Astrocyte (in vitro differentiated cells and primary cell): ENCODE data around the gene TIMM44. TPM values are rescaled to one million over a fixed set of nuclear protein-coding genes. Genes with fewer than 3 reads are reported as not detected.

Experiments used
- DNase-seq: peaks from one replicate; pipeline ENCODE4 v3.0.0-alpha.2; 2010; ENCODE audit warnings: low read depth
- FAIRE-seq: peaks from 2 replicates; lab custom pipeline; 2011; peaks lifted over from hg19 to GRCh38; lab: Jason Lieb, UNC
- H2AFZ ChIP-seq: 2 replicates; pipeline ENCODE4 v1.6.0; 2012; ENCODE audit warnings: low read depth, low read length, inconsistent platforms
- H3K27ac ChIP-seq: 2 replicates; pipeline ENCODE4 v1.5.1; 2011; ENCODE audit warnings: low read depth, low read length, inconsistent platforms
- H3K27me3 ChIP-seq: 2 replicates; pipeline ENCODE4 v1.6.0; 2011; ENCODE audit warnings: low read length, inconsistent platforms; ENCODE audit not compliant: insufficient read depth
- H3K36me3 ChIP-seq: 2 replicates; pipeline ENCODE4 v1.5.1; 2011; ENCODE audit warnings: low read length, inconsistent platforms; ENCODE audit not compliant: insufficient read depth
- H3K4me1 ChIP-seq: 2 replicates; pipeline ENCODE4 v1.5.1; 2011; ENCODE audit warnings: low read length, inconsistent platforms; ENCODE audit not compliant: insufficient read depth
- H3K4me2 ChIP-seq: 2 replicates; pipeline ENCODE4 v1.6.0; 2012; ENCODE audit warnings: low read length, inconsistent platforms
- H3K4me3 ChIP-seq: 2 replicates; pipeline ENCODE4 v1.5.1; 2011; ENCODE audit warnings: low read depth, mild to moderate bottlenecking, low read length, inconsistent platforms; ENCODE audit not compliant: insufficient read depth
- H3K79me2 ChIP-seq: 2 replicates; pipeline ENCODE4 v1.6.0; 2012; ENCODE audit warnings: mild to moderate bottlenecking, low read length, inconsistent platforms; ENCODE audit not compliant: insufficient read depth
- H3K9ac ChIP-seq: 2 replicates; pipeline ENCODE4 v1.6.0; 2012; ENCODE audit warnings: mild to moderate bottlenecking, low read length, inconsistent platforms
- H3K9me3 ChIP-seq: 2 replicates; pipeline ENCODE4 v1.5.1; 2012; ENCODE audit warnings: low read depth, mild to moderate bottlenecking, low read length, inconsistent platforms; ENCODE audit not compliant: insufficient read depth
- H4K20me1 ChIP-seq: 2 replicates; pipeline ENCODE4 v1.6.0; 2012; ENCODE audit warnings: low read length, inconsistent platforms; ENCODE audit not compliant: insufficient read depth
- H3K27ac Mint-ChIP-seq: one replicate; pipeline ENCODE4 v1.8.0; 2021; ENCODE audit warnings: mild to moderate bottlenecking, mixed read lengths; ENCODE audit not compliant: unreplicated experiment
- H3K27me3 Mint-ChIP-seq: one replicate; pipeline ENCODE4 v1.8.0; 2021; ENCODE audit warnings: low read depth, mixed read lengths; ENCODE audit not compliant: unreplicated experiment
- H3K36me3 Mint-ChIP-seq: one replicate; pipeline ENCODE4 v1.8.0; 2021; ENCODE audit warnings: low read depth, mixed read lengths; ENCODE audit not compliant: unreplicated experiment
- H3K4me1 Mint-ChIP-seq: one replicate; pipeline ENCODE4 v1.8.0; 2021; ENCODE audit warnings: low read depth, mixed read lengths; ENCODE audit not compliant: unreplicated experiment
- H3K4me3 Mint-ChIP-seq: one replicate; pipeline ENCODE4 v1.8.0; 2021; ENCODE audit warnings: mild to moderate bottlenecking, moderate library complexity, mixed read lengths; ENCODE audit not compliant: unreplicated experiment
- H3K9me3 Mint-ChIP-seq: one replicate; pipeline ENCODE4 v1.8.0; 2021; ENCODE audit warnings: mild to moderate bottlenecking, mixed read lengths; ENCODE audit not compliant: unreplicated experiment
- CTCF ChIP-seq: IDR thresholded peaks from 2 replicates; pipeline ENCODE4 v1.5.1; 2011; ENCODE audit warnings: low read depth, mild to moderate bottlenecking, inconsistent platforms, low read length, moderate library complexity; ENCODE audit not compliant: insufficient read depth
- EZH2 ChIP-seq: IDR thresholded peaks from 2 replicates; pipeline ENCODE4 v1.6.1; 2012; ENCODE audit warnings: mild to moderate bottlenecking, low read length, inconsistent platforms; ENCODE audit not compliant: insufficient read depth
- total RNA-seq: library from RNA; stranded (reverse); gene quantifications from 2 replicates; pipeline ENCODE4 v1.2.1, GENCODE V29; 2021

TIMM44 gene
- total RNA-seq, 1 donor from 2014 or later = 71.1 TPM

GRCh38 chr19:7978179-7978825, 34.8 kb upstream of the TIMM44 start:
- Mint-ChIP-seq H3K4me3 (no peak overlapping the region), H3K4me1 (no peaks in the 10 kb centered on the region), H3K27ac (no peak overlapping the region), H3K27me3 (no peaks in the 10 kb centered on the region), H3K36me3 (peaks cover 7% of the 10 kb centered on the region), H3K9me3 (no peaks in the 10 kb centered on the region)
- Histone ChIP-seq H3K36me3 (peaks cover 3% of the 10 kb centered on the region), H3K4me3 (no peak overlapping the region), H3K27ac (no peak overlapping the region), H3K4me1 (no peaks in the 10 kb centered on the region), H3K9me3 (no peaks in the 10 kb centered on the region), H4K20me1 (peaks cover 80% of the 10 kb centered on the region), H3K4me2 (no peak overlapping the region), H3K27me3 (no peaks in the 10 kb centered on the region), H2AFZ (no peak overlapping the region), H3K9ac (no peak overlapping the region), H3K79me2 (peaks cover 41% of the 10 kb centered on the region)
- DNase-seq = no peak
- FAIRE-seq = no peak
- TF ChIP-seq EZH2 (no peak), CTCF (no peak)

- no peak for DNase-seq
- H3K4me3 ChIP-seq = no peak overlapping the region
- no peaks in the 10 kb centered on the region for H3K27me3 Mint-ChIP-seq
- peaks cover 3% of the 10 kb centered on the region for H3K36me3 ChIP-seq
- no peak for FAIRE-seq
- H2AFZ ChIP-seq = no peak overlapping the region
- no peak overlapping the region for H3K4me3 Mint-ChIP-seq
- TF ChIP-seq EZH2 (no peak), CTCF (no peak)
- H3K27me3 ChIP-seq = no peaks in the 10 kb centered on the region
- no peaks in the 10 kb centered on the region for H3K4me1 Mint-ChIP-seq
- H3K79me2 ChIP-seq = peaks cover 35% of the 10 kb centered on the region
- no peak overlapping the region for H3K27ac ChIP-seq
- H3K4me2 ChIP-seq = no peak overlapping the region
- no peaks in the 10 kb centered on the region for H3K4me1 ChIP-seq
- no peak overlapping the region for H3K9ac ChIP-seq
- H3K9me3 ChIP-seq = no peaks in the 10 kb centered on the region
- no peaks in the 10 kb centered on the region for H3K9me3 Mint-ChIP-seq
- H3K27ac Mint-ChIP-seq = no peak overlapping the region
- H3K36me3 Mint-ChIP-seq = peaks cover 8% of the 10 kb centered on the region
- peaks cover 74% of the 10 kb centered on the region for H4K20me1 ChIP-seq
Measured at GRCh38 chr19:7977723-7978040, 34.2 kb upstream of the TIMM44 start.

GRCh38 chr19:7977021-7977722, 33.7 kb upstream of the TIMM44 start:
- Histone ChIP-seq H3K4me1 (no peaks in the 10 kb centered on the region), H3K4me2 (no peak overlapping the region), H3K9ac (no peak overlapping the region), H2AFZ (no peak overlapping the region), H3K4me3 (no peak overlapping the region), H3K27me3 (no peaks in the 10 kb centered on the region), H3K79me2 (peaks cover 30% of the 10 kb centered on the region), H4K20me1 (peaks cover 68% of the 10 kb centered on the region), H3K36me3 (peaks cover 3% of the 10 kb centered on the region), H3K27ac (no peak overlapping the region), H3K9me3 (no peaks in the 10 kb centered on the region)
- no peak overlapping the region for H3K4me3 Mint-ChIP-seq
- H3K27me3 Mint-ChIP-seq = no peaks in the 10 kb centered on the region
- H3K27ac Mint-ChIP-seq = no peak overlapping the region
- DNase-seq (no peak), FAIRE-seq (no peak)
- no peaks in the 10 kb centered on the region for H3K9me3 Mint-ChIP-seq
- TF ChIP-seq EZH2 (no peak), CTCF (no peak)
- H3K4me1 Mint-ChIP-seq = no peaks in the 10 kb centered on the region
- H3K36me3 Mint-ChIP-seq = peaks cover 8% of the 10 kb centered on the region
